ENCODE results near the gene EPHA10. TPM values are rescaled to one million over a fixed set of nuclear protein-coding genes. Genes with fewer than 3 reads are reported as not detected.

EPHA10 gene
- total RNA-seq, 2 donors from 2014 or later: 0.74 to 1.00 TPM

GRCh38 chr1:37723390-37724078, 41.4 kb downstream of the EPHA10 start:
- no peak overlapping the region for H3K27ac Mint-ChIP-seq
- H3K27me3 Mint-ChIP-seq (ENCODE audit: low read depth): peaks cover 32% of the 10 kb centered on the region
- no peaks in the 10 kb centered on the region for H3K36me3 Mint-ChIP-seq (ENCODE audit: insufficient read depth in 2 of 2)
- no peak for DNase-seq
- no peak for ATAC-seq (replicated peaks in 1 of 2)
- no peaks in the 10 kb centered on the region for H3K9me3 Mint-ChIP-seq
- no peaks in the 10 kb centered on the region for H3K4me1 Mint-ChIP-seq (ENCODE audit: low read depth)
- H3K4me3 Mint-ChIP-seq: no peak overlapping the region

GRCh38 chr1:37723072-37723389, 41.9 kb downstream of the EPHA10 start:
- no peak overlapping the region for H3K4me3 Mint-ChIP-seq
- DNase-seq (no peak), ATAC-seq (replicated peaks in 1 of 2) (no peak)
- no peaks in the 10 kb centered on the region for H3K9me3 Mint-ChIP-seq
- peaks cover 27% of the 10 kb centered on the region for H3K27me3 Mint-ChIP-seq (ENCODE audit: low read depth)
- no peaks in the 10 kb centered on the region for H3K4me1 Mint-ChIP-seq (ENCODE audit: low read depth)
- H3K27ac Mint-ChIP-seq: no peak overlapping the region
- no peaks in the 10 kb centered on the region for H3K36me3 Mint-ChIP-seq (ENCODE audit: insufficient read depth in 2 of 2)

- Mint-ChIP-seq H3K9me3 (no peaks in the 10 kb centered on the region), H3K27ac (no peak overlapping the region), H3K4me3 (no peak overlapping the region), H3K4me1 (ENCODE audit: low read depth) (no peaks in the 10 kb centered on the region), H3K36me3 (ENCODE audit: insufficient read depth in 2 of 2) (no peaks in the 10 kb centered on the region), H3K27me3 (ENCODE audit: low read depth) (peaks cover 24% of the 10 kb centered on the region)
- ATAC-seq (replicated peaks in 1 of 2) (no peak), DNase-seq (no peak)
Measured at GRCh38 chr1:37722181-37723071, 42.5 kb downstream of the EPHA10 start.

GRCh38 chr1:37721565-37721964, 43.4 kb downstream of the EPHA10 start:
- Mint-ChIP-seq H3K27ac (no peak overlapping the region), H3K9me3 (no peaks in the 10 kb centered on the region), H3K4me1 (ENCODE audit: low read depth) (no peaks in the 10 kb centered on the region), H3K4me3 (no peak overlapping the region), H3K36me3 (ENCODE audit: insufficient read depth in 2 of 2) (no peaks in the 10 kb centered on the region), H3K27me3 (ENCODE audit: low read depth) (peaks cover 24% of the 10 kb centered on the region)
- ATAC-seq (replicated peaks in 1 of 2) (no peak), DNase-seq (no peak)

- H3K4me1 Mint-ChIP-seq (ENCODE audit: low read depth): no peaks in the 10 kb centered on the region
- no peaks in the 10 kb centered on the region for H3K9me3 Mint-ChIP-seq
- H3K4me3 Mint-ChIP-seq: no peak overlapping the region
- H3K36me3 Mint-ChIP-seq (ENCODE audit: insufficient read depth in 2 of 2): no peaks in the 10 kb centered on the region
- peaks cover 16% of the 10 kb centered on the region for H3K27me3 Mint-ChIP-seq (ENCODE audit: low read depth)
- DNase-seq: no peak
- no peak for ATAC-seq (replicated peaks in 1 of 2)
- no peak overlapping the region for H3K27ac Mint-ChIP-seq
Measured at GRCh38 chr1:37720231-37721130, 44.4 kb downstream of the EPHA10 start.

GRCh38 chr1:37719572-37720195, 45.2 kb downstream of the EPHA10 start:
- H3K4me3 Mint-ChIP-seq: no peak overlapping the region
- H3K9me3 Mint-ChIP-seq: no peaks in the 10 kb centered on the region
- ATAC-seq (replicated peaks in 1 of 2) (no peak), DNase-seq (no peak)
- H3K36me3 Mint-ChIP-seq (ENCODE audit: insufficient read depth in 2 of 2): no peaks in the 10 kb centered on the region
- no peaks in the 10 kb centered on the region for H3K4me1 Mint-ChIP-seq (ENCODE audit: low read depth)
- H3K27me3 Mint-ChIP-seq (ENCODE audit: low read depth): peaks cover 9% of the 10 kb centered on the region
- H3K27ac Mint-ChIP-seq: no peak overlapping the region

- DNase-seq: no peak
- Mint-ChIP-seq H3K9me3 (no peaks in the 10 kb centered on the region), H3K27ac (no peak overlapping the region), H3K4me3 (no peak overlapping the region), H3K36me3 (ENCODE audit: insufficient read depth in 2 of 2) (no peaks in the 10 kb centered on the region), H3K27me3 (ENCODE audit: low read depth) (peaks cover 3% of the 10 kb centered on the region), H3K4me1 (ENCODE audit: low read depth) (no peaks in the 10 kb centered on the region)
- no peak for ATAC-seq (replicated peaks in 1 of 2)
Measured at GRCh38 chr1:37718901-37719571, 45.9 kb downstream of the EPHA10 start.

- Mint-ChIP-seq H3K9me3 (no peaks in the 10 kb centered on the region), H3K4me1 (ENCODE audit: low read depth) (no peaks in the 10 kb centered on the region), H3K4me3 (no peak overlapping the region), H3K36me3 (ENCODE audit: insufficient read depth in 2 of 2) (no peaks in the 10 kb centered on the region), H3K27ac (no peak overlapping the region), H3K27me3 (ENCODE audit: low read depth) (no peaks in the 10 kb centered on the region)
- ATAC-seq (replicated peaks in 1 of 2) (no peak), DNase-seq (no peak)
Measured at GRCh38 chr1:37718181-37718900, 46.6 kb downstream of the EPHA10 start.

- Mint-ChIP-seq H3K27ac (no peak overlapping the region), H3K36me3 (ENCODE audit: insufficient read depth in 2 of 2) (no peaks in the 10 kb centered on the region), H3K27me3 (ENCODE audit: low read depth) (no peaks in the 10 kb centered on the region), H3K9me3 (no peaks in the 10 kb centered on the region), H3K4me1 (ENCODE audit: low read depth) (no peaks in the 10 kb centered on the region), H3K4me3 (no peak overlapping the region)
- DNase-seq (no peak), ATAC-seq (replicated peaks in 1 of 2) (no peak)
Measured at GRCh38 chr1:37717631-37718030, 47.3 kb downstream of the EPHA10 start.

GRCh38 chr1:37716321-37716720, 48.6 kb downstream of the EPHA10 start:
- Mint-ChIP-seq H3K27ac (no peak overlapping the region), H3K4me1 (ENCODE audit: low read depth) (no peaks in the 10 kb centered on the region), H3K4me3 (no peak overlapping the region), H3K9me3 (no peaks in the 10 kb centered on the region), H3K36me3 (ENCODE audit: insufficient read depth in 2 of 2) (no peaks in the 10 kb centered on the region), H3K27me3 (ENCODE audit: low read depth) (no peaks in the 10 kb centered on the region)
- no peak for DNase-seq
- no peak for ATAC-seq (replicated peaks in 1 of 2)

- no peaks in the 10 kb centered on the region for H3K27me3 Mint-ChIP-seq (ENCODE audit: low read depth)
- H3K4me3 Mint-ChIP-seq: no peak overlapping the region
- ATAC-seq (replicated peaks in 1 of 2): no peak
- H3K9me3 Mint-ChIP-seq: no peaks in the 10 kb centered on the region
- H3K4me1 Mint-ChIP-seq (ENCODE audit: low read depth): no peaks in the 10 kb centered on the region
- DNase-seq: no peak
- H3K27ac Mint-ChIP-seq: no peak overlapping the region
- no peaks in the 10 kb centered on the region for H3K36me3 Mint-ChIP-seq (ENCODE audit: insufficient read depth in 2 of 2)
Measured at GRCh38 chr1:37714689-37715088, 50.2 kb downstream of the EPHA10 start.

GRCh38 chr1:37714226-37714625, 50.7 kb downstream of the EPHA10 start:
- ATAC-seq (replicated peaks in 1 of 2) (no peak), DNase-seq (no peak)
- H3K36me3 Mint-ChIP-seq (ENCODE audit: insufficient read depth in 2 of 2): peaks cover 0 to 2% of the 10 kb centered on the region in 2 donors
- H3K4me3 Mint-ChIP-seq: no peak overlapping the region
- no peaks in the 10 kb centered on the region for H3K9me3 Mint-ChIP-seq
- no peaks in the 10 kb centered on the region for H3K27me3 Mint-ChIP-seq (ENCODE audit: low read depth)
- no peak overlapping the region for H3K27ac Mint-ChIP-seq
- no peaks in the 10 kb centered on the region for H3K4me1 Mint-ChIP-seq (ENCODE audit: low read depth)

All from activated T-cell treated with anti-CD3 and anti-CD28 coated beads, Interleukin-2, amount 50 U/mL, for 72 hours (primary cell).